Limb (tissue), 2 donors: ENCODE results near the gene PAX5.

ENCODE experiments used
- DNase-seq, 2 donors: peaks; one replicate each; pipeline ENCODE4 v3.0.0-alpha.2; 2016; ENCODE audit errors: extremely low spot score in 2 of 2

PAX5 gene

GRCh38 chr9:37037503-37038301 lies 3.6 kb upstream of the PAX5 start:
- DNase-seq: peak in 1 of 2 donors; percentile 56

GRCh38 chr9:37036776-37037502 lies 2.9 kb upstream of the PAX5 start:
- DNase-seq: peak in 1 of 2 donors; percentile 62

- peak in 1 of 2 donors; percentile 57 for DNase-seq
Measured at GRCh38 chr9:37036371-37036775, 2.3 kb upstream of the PAX5 start.

- DNase-seq: peak in 1 of 2 donors; percentile 68
Measured at GRCh38 chr9:37035648-37036370, 1.7 kb upstream of the PAX5 start.

GRCh38 chr9:37034938-37035647 lies 1.0 kb upstream of the PAX5 start:
- peak in 1 of 2 donors; percentile 45 for DNase-seq

GRCh38 chr9:37034305-37034937 lies 353 bp upstream of the PAX5 start:
- peak in 1 of 2 donors; percentile 63 for DNase-seq

GRCh38 chr9:37033141-37033540 lies 927 bp downstream of the PAX5 start:
- DNase-seq: no peak

GRCh38 chr9:37032713-37033112 lies 1.4 kb downstream of the PAX5 start:
- DNase-seq: no peak

- DNase-seq: no peak
Measured at GRCh38 chr9:37031902-37032301, 2.2 kb downstream of the PAX5 start.

GRCh38 chr9:37031081-37031480 lies 3.0 kb downstream of the PAX5 start:
- no peak for DNase-seq

GRCh38 chr9:37030611-37030939 lies 3.5 kb downstream of the PAX5 start:
- no peak for DNase-seq

GRCh38 chr9:37029776-37030610 lies 4.1 kb downstream of the PAX5 start:
- no peak for DNase-seq

- DNase-seq: peak in 1 of 2 donors; percentile 42
Measured at GRCh38 chr9:37029304-37029775, 4.7 kb downstream of the PAX5 start.

GRCh38 chr9:37028420-37029031 lies 5.5 kb downstream of the PAX5 start:
- DNase-seq: no peak

GRCh38 chr9:37027582-37028419 lies 6.3 kb downstream of the PAX5 start:
- peak; percentile 78 to 97 for DNase-seq

GRCh38 chr9:37026931-37027581 lies 7.0 kb downstream of the PAX5 start:
- no peak for DNase-seq

- DNase-seq: peak in 1 of 2 donors; percentile 41
Measured at GRCh38 chr9:37026113-37026930, 7.7 kb downstream of the PAX5 start.
